K562 (cell line): Measurements from ENCODE around the gene PPP1R14C. TPM values are rescaled to one million over a fixed set of nuclear protein-coding genes. Genes with fewer than 3 reads are reported as not detected.
A peak's percentile ranks its signal among the peaks of the same experiment; 100 is the strongest.

Source experiments
- ATAC-seq: fragments of 200-7000 bp; cut with Tn5 transposase; 3 replicates; pipeline ENCODE4 v1.9.1; 2020; ENCODE audit warnings: moderate library complexity
- BruUV-seq: library from RNA; stranded (reverse); fragments of 400-500 nt; replicated peaks from 2 replicates; lab custom pipeline; 2021; lab: Mats Ljungman, UMichigan
- CTCF ChIA-PET: fragments of 300-600 bp; formaldehyde crosslinking; extraction: SDS; loops from one replicate; lab custom pipeline; 2021; ENCODE audit warnings: low intra/inter-chr PET ratio; lab: Yijun Ruan, JAX
- POLR2A ChIA-PET: fragments of 300-600, 350-650 bp; sonication (Branson Sonifier 250); formaldehyde crosslinking; extraction: SDS; loops from one replicate; lab custom pipeline; 2021; ENCODE audit warnings: antibody characterized with exemption, inconsistent platforms; lab: Yijun Ruan, JAX
- DNase-seq, 4 experiments: peaks; one replicate each; pipeline versions ENCODE4 v3.0.0 to v3.0.0-alpha.2; 2011 to 2018; ENCODE audit warnings: low spot score in 3 of 4, mixed read lengths in 3 of 4; ENCODE audit errors: extremely low read depth in 1 of 4
- FAIRE-seq: peaks from 2 replicates; lab custom pipeline; 2011; peaks lifted over from hg19 to GRCh38; lab: Jason Lieb, UNC
- H2AFZ ChIP-seq: 2 replicates; pipeline ENCODE4 v1.6.0; 2011; ENCODE audit warnings: low read depth, low read length, control low read depth, inconsistent platforms
- H3K27ac ChIP-seq: fragments of 200-600 bp; 3 replicates; pipeline ENCODE4 v1.8.0; 2011; ENCODE audit warnings: low read depth, mild to moderate bottlenecking, control low read depth, inconsistent platforms, low read length, moderate library complexity, mixed read lengths; ENCODE audit errors: extremely low read depth
- H3K27me3 ChIP-seq, 2 experiments: fragments of 300-600 bp in 1 of 2; 2 replicates in 1 of 2; 3 replicates in 1 of 2; pipeline versions ENCODE4 v1.6.0 to v1.8.0; 2011; ENCODE audit warnings: inconsistent platforms in 2 of 2, low read length in 2 of 2, mild to moderate bottlenecking in 1 of 2, mixed read lengths in 1 of 2, moderate library complexity in 1 of 2; ENCODE audit not compliant: control insufficient read depth in 2 of 2, insufficient read depth in 2 of 2
- H3K36me3 ChIP-seq: fragments of 300-600 bp; 3 replicates; pipeline ENCODE4 v1.8.0; 2011; ENCODE audit warnings: mild to moderate bottlenecking, low read length, inconsistent platforms; ENCODE audit not compliant: control insufficient read depth, insufficient read depth
- H3K4me1 ChIP-seq, 2 experiments: fragments of 200-600 bp in 1 of 2; replicated peaks in 1 of 2; 2 replicates in 1 of 2; 3 replicates in 1 of 2; pipeline versions ENCODE4 v1.5.1 to v1.8.0; 2011; ENCODE audit warnings: inconsistent platforms in 2 of 2, low read length in 2 of 2, mild to moderate bottlenecking in 1 of 2, mixed read lengths in 1 of 2, moderate library complexity in 1 of 2; ENCODE audit not compliant: control insufficient read depth in 2 of 2, insufficient read depth in 2 of 2
- H3K4me2 ChIP-seq: 2 replicates; pipeline ENCODE4 v1.6.1; 2011; ENCODE audit warnings: low read length, control low read depth, inconsistent platforms, mixed read lengths; ENCODE audit not compliant: insufficient read depth
- H3K4me3 ChIP-seq: fragments of 200-600 bp; sonication (generic), shearing (Covaris generic); 2 replicates; pipeline ENCODE4 v1.5.1; 2016; ENCODE audit warnings: control low read depth, inconsistent platforms
- H3K79me2 ChIP-seq: fragments of 200-600 bp; 3 replicates; pipeline ENCODE4 v1.8.0; 2011; ENCODE audit warnings: low read length, inconsistent platforms; ENCODE audit not compliant: control insufficient read depth, insufficient read depth
- H3K9ac ChIP-seq, 2 experiments: 2 replicates each; pipeline versions ENCODE4 v1.6.0 to v1.6.1; 2011; ENCODE audit warnings: low read depth in 2 of 2, low read length in 2 of 2, control low read depth in 1 of 2, inconsistent platforms in 1 of 2, mild to moderate bottlenecking in 1 of 2, mixed read lengths in 1 of 2; ENCODE audit not compliant: insufficient read depth in 1 of 2
- H3K9me1 ChIP-seq: one replicate; pipeline ENCODE4 v1.6.0; 2011; ENCODE audit warnings: inconsistent platforms, mild to moderate bottlenecking, low read length, moderate library complexity; ENCODE audit not compliant: control insufficient read depth, insufficient read depth
- H3K9me3 ChIP-seq: replicated peaks from 2 replicates; pipeline ENCODE4 v1.5.1; 2011; ENCODE audit warnings: low read depth, low read length, inconsistent platforms; ENCODE audit not compliant: control insufficient read depth, insufficient read depth
- H4K20me1 ChIP-seq: replicated peaks from 2 replicates; pipeline ENCODE4 v1.6.1; 2011; ENCODE audit warnings: low read length, inconsistent platforms, mixed read lengths; ENCODE audit not compliant: control insufficient read depth, insufficient read depth
- CC2D1A ChIP-seq: fragments of 450-650 bp; IDR thresholded peaks from 2 replicates; pipeline ENCODE4 v1.6.1; 2017; ENCODE audit warnings: mild to moderate bottlenecking
- CCAR2 ChIP-seq: fragments of 200-400 bp; formaldehyde crosslinking; IDR thresholded peaks from 2 replicates; pipeline ENCODE4 v1.6.1; 2017; ENCODE audit warnings: mild to moderate bottlenecking, low read depth, low read length
- CTBP1 ChIP-seq: fragments of 450-650 bp; IDR thresholded peaks from 2 replicates; pipeline ENCODE4 v1.6.1; 2016; ENCODE audit warnings: borderline replicate concordance
- ETV1 ChIP-seq: fragments of 450-650 bp; conservative IDR thresholded peaks from 2 replicates; pipeline ENCODE4 v1.6.1; 2016; ENCODE audit warnings: missing genetic modification characterization, control low read depth, low read depth, missing compliant biosample characterization
- FOSL1 ChIP-seq: fragments of 200-800 bp; sonication (Bioruptor generic); conservative IDR thresholded peaks from 2 replicates; pipeline ENCODE4 v1.6.1; 2016; ENCODE audit warnings: missing genetic modification characterization, missing compliant biosample characterization
- JUND ChIP-seq, 2 experiments: IDR thresholded peaks; 2 replicates in 1 of 2; 3 replicates in 1 of 2; pipeline ENCODE4 v1.6.1; 2011; ENCODE audit warnings: borderline replicate concordance in 2 of 2, low read depth in 2 of 2, low read length in 2 of 2, improper control_type of control experiment in 1 of 2, missing biosample characterization in 1 of 2, missing genetic modification characterization in 1 of 2, missing genetic modification reagents in 1 of 2
- KDM5B ChIP-seq: fragments of 200-600 bp; sonication (generic); IDR thresholded peaks from 2 replicates; pipeline ENCODE4 v1.6.1; 2012; ENCODE audit warnings: low read depth, mild to moderate bottlenecking, moderate library complexity, low read length, control low read depth, inconsistent platforms; ENCODE audit not compliant: insufficient replicate concordance
- KLF6 ChIP-seq: fragments of 250-450 bp; sonication (Bioruptor Pico); IDR thresholded peaks from 2 replicates; pipeline ENCODE4 v1.4.0; 2020; ENCODE audit warnings: mild to moderate bottlenecking, moderate library complexity, borderline replicate concordance
- MEF2A ChIP-seq: IDR thresholded peaks from 2 replicates; pipeline ENCODE4 v1.6.1; 2011; ENCODE audit warnings: low read depth, mild to moderate bottlenecking, low read length, moderate library complexity; ENCODE audit not compliant: control insufficient read depth
- POLR3A ChIP-seq: IDR thresholded peaks from 2 replicates; pipeline ENCODE4 v1.6.1; 2011; ENCODE audit warnings: borderline replicate concordance, mild to moderate bottlenecking, moderate library complexity; ENCODE audit not compliant: insufficient read length, insufficient read depth; ENCODE audit errors: extremely low read depth
- RAD21 ChIP-seq, 2 experiments: fragments of 250-450 bp in 1 of 2; fragments of 450-650 bp in 1 of 2; sonication (Bioruptor Pico) in 1 of 2; formaldehyde crosslinking in 1 of 2; IDR thresholded peaks in 1 of 2; conservative IDR thresholded peaks in 1 of 2; 2 replicates each; pipeline versions ENCODE4 v1.4.0 to v1.8.0; 2020 to 2022; ENCODE audit warnings: mild to moderate bottlenecking in 2 of 2, moderate library complexity in 1 of 2
- RHOXF2B ChIP-seq: fragments of 250-450 bp; sonication (Bioruptor Pico); conservative IDR thresholded peaks from 2 replicates; pipeline ENCODE4 v1.5.1; 2021
- SMARCA5 ChIP-seq: fragments of 450-650 bp; IDR thresholded peaks from 2 replicates; pipeline ENCODE4 v1.6.1; 2016
- ZNF274 ChIP-seq: IDR thresholded peaks from 2 replicates; pipeline ENCODE4 v1.6.1; 2011; ENCODE audit warnings: low read depth, mild to moderate bottlenecking, low read length, moderate library complexity, borderline replicate concordance
- ZNF354B ChIP-seq: fragments of 250-450 bp; sonication (Bioruptor Pico); IDR thresholded peaks from 2 replicates; pipeline ENCODE4 v1.4.0; 2020
- ZNF583 ChIP-seq: fragments of 250-450 bp; sonication (Bioruptor Pico); IDR thresholded peaks from 2 replicates; pipeline ENCODE4 v1.4.0; 2020
- ZNF766 ChIP-seq: fragments of 200-800 bp; sonication (Bioruptor generic); conservative IDR thresholded peaks from 2 replicates; pipeline ENCODE4 v1.6.1; 2016; ENCODE audit warnings: missing genetic modification characterization, missing compliant biosample characterization
- WGBS: fragments of 100-300 bp; shearing (Covaris generic); methylation state at CpG from one replicate; pipeline ENCODE4 v1.1.6; 2016; ENCODE audit warnings: low coverage, mixed read lengths; ENCODE audit not compliant: insufficient coverage; ENCODE audit errors: missing lambda C conversion rate; 5-methylcytosine and 5-hydroxymethylcytosine counted together
- in situ Hi-C: fragments of 300-500 bp; cut with MboI; formaldehyde crosslinking; loops from 4 replicates; pipeline ENCODE4 v1.15.0; 2018; ENCODE audit warnings: inconsistent platforms, mixed read lengths
- intact Hi-C: fragments of 100-400 bp; cut with micrococcal nuclease; formaldehyde crosslinking; loops from 2 replicates; pipeline ENCODE4 v1.14.2; 2022
- polyA plus RNA-seq, 8 experiments: library from polyadenylated mRNA; depleted of rRNA in 4 of 8; stranded (reverse) in 5 of 8; unstranded in 3 of 8; fragments of >200 nt; fragmentation: Nextera tagmentation in 2 of 8; fragmentation: Illumina TruSeq in 1 of 8; extraction: Ambion mirVana in 2 of 8; extraction: Trizol in 1 of 8; gene quantifications; 2 replicates each; pipeline versions ENCODE4 v1.2.1 to v1.2.3, GENCODE V29; 2011 to 2014; ENCODE audit warnings: inconsistent platforms in 1 of 8, missing spikeins in 1 of 8
- total RNA-seq, 7 experiments: library from RNA; depleted of rRNA in 6 of 7; stranded (reverse); fragments of >200 nt in 6 of 7; fragmentation: Illumina TruSeq in 2 of 7; extraction: Trizol in 2 of 7; gene quantifications; 2 replicates each; pipeline versions ENCODE4 v1.2.1 to v1.2.3, GENCODE V29; 2011 to 2021; ENCODE audit warnings: low replicate concordance in 1 of 7
- TF ChIP-seq, protein P1 (sequence below): fragments of 200-800 bp; sonication (Bioruptor generic); IDR thresholded peaks from 2 replicates; pipeline ENCODE4 v1.6.1; 2017; ENCODE audit warnings: missing genetic modification characterization, missing compliant biosample characterization
- TF ChIP-seq, protein P2 (sequence below): sonication (generic); formaldehyde crosslinking; IDR thresholded peaks from 2 replicates; pipeline ENCODE4 v1.8.1; 2023; ENCODE audit warnings: mild to moderate bottlenecking, missing genetic modification reagents

PPP1R14C gene
- total and polyA plus RNA-seq, 9 of the 15 experiments (the other 6 are each of a cell fraction or from before 2014, with no cell fraction given) = 4.5 to 16.6 (median 11.9) TPM

DNA sequence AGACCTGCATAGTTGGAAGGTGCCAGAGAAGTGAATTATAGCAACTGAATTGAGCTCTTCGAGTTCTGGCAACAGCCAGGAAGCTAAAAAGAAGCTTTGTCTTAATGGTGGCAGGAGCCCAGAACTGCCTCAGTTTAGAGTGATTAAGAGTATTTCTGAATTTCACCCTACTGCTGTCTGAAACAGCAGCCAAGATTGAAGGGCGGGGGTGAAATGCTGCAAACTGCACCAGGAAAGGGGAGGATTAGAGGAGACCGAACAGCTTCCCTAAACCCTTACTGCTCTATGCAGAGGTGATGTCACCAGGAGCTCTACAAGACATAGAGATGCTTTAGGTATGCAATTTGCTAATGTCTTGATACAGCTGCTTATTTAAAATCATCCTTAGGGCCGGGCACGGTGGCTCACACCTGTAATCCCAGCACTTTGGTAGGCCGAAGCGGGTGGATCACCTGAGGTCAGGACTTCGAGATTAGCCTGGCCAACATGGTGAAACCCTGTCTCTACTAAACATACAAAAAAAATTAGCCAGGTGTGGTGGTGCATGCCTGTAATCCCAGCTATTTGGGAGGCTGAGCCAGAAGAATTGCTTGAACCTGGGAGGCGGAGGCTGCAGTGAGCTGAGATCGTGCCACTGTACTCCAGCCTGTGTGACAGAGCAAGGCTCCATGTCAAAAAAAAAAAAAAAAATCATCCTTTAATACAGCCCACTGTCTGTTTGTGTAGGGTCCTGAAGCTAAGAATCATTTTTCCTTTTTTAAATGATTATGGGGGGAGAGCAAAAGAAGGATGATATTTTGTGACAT lies 134.3 kb downstream of the PPP1R14C start:
- no peaks in the 10 kb centered on the region for H3K9me1 ChIP-seq
- no peaks in the 10 kb centered on the region for H4K20me1 ChIP-seq
- CTCF ChIA-PET = interaction anchor here (0.7 kb wide), 1 partner anchor 194 kb away, joined by 4 read pairs; no protein-coding TSS in a partner anchor
- in situ Hi-C loops = no loop called here
- no peaks in the 10 kb centered on the region for H3K27me3 ChIP-seq
- no peaks in the 10 kb centered on the region for H3K9me3 ChIP-seq
- ATAC-seq = peak; percentile 35
- H3K36me3 ChIP-seq = no peaks in the 10 kb centered on the region
- DNase-seq = peak in 2 of 4 experiments; percentile 49 to 59
- peak overlapping the region; percentile 56 for H3K4me2 ChIP-seq
- POLR2A ChIA-PET = interaction anchor here (0.9 to 1.9 kb wide), 8 partner anchors 10 to 137 kb away, joined by 3 to 6 read pairs (median 4); no protein-coding TSS in a partner anchor
- peaks cover 58 to 69% of the 10 kb centered on the region in 2 experiments for H3K4me1 ChIP-seq
- peak overlapping the region; percentile 15 to 28; a peak in 3 of 4 replicates for H3K9ac ChIP-seq
- H3K27ac ChIP-seq = peak overlapping the region; percentile 63
- 67% methylated on average over 10 of the region's 10 CpGs for WGBS
- intact Hi-C loops = loop anchor here (10.0 kb wide), 1 partner anchor 342 kb away; no protein-coding TSS in a partner anchor
- no TSS peak for BruUV-seq
- H3K79me2 ChIP-seq = no peaks in the 10 kb centered on the region
- H2AFZ ChIP-seq = peak overlapping the region; percentile 81
- FAIRE-seq = no peak
- no peak overlapping the region for H3K4me3 ChIP-seq
- no peak for TF ChIP-seq FOSL1 (tag)
- no peak for TF ChIP-seq ZNF274
- TF ChIP-seq RHOXF2B = no peak
- TF ChIP-seq KDM5B = peak; percentile 4
- TF ChIP-seq, protein P1, sequence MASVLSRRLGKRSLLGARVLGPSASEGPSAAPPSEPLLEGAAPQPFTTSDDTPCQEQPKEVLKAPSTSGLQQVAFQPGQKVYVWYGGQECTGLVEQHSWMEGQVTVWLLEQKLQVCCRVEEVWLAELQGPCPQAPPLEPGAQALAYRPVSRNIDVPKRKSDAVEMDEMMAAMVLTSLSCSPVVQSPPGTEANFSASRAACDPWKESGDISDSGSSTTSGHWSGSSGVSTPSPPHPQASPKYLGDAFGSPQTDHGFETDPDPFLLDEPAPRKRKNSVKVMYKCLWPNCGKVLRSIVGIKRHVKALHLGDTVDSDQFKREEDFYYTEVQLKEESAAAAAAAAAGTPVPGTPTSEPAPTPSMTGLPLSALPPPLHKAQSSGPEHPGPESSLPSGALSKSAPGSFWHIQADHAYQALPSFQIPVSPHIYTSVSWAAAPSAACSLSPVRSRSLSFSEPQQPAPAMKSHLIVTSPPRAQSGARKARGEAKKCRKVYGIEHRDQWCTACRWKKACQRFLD (CRISPR knock-in tag) = 0 out of 2 replicates have a peak, but pooled peaks have one; percentile 53
- no peak for TF ChIP-seq RAD21 (CRISPR knock-in tag; conservative IDR thresholded peaks at IDR 0.05 in 1 of 2, IDR thresholded peaks at IDR 0.05 in 1 of 2)
- no peak for TF ChIP-seq ETV1
- TF ChIP-seq ZNF766 = peak; percentile 59
- peak; percentile 27; the same call in 1 of the 2 replicates for TF ChIP-seq JUND (IDR thresholded peaks at IDR 0.05; ENCODE audit: borderline replicate concordance, low read depth, low read length)
- TF ChIP-seq JUND (tag; IDR thresholded peaks at IDR 0.05; ENCODE audit: borderline replicate concordance, low read depth, low read length) = peak; percentile 69; the same call in 1 of the 3 replicates
- TF ChIP-seq CTBP1 = peak; percentile 32; the same call in 1 of the 2 replicates
- peak; percentile 65; the same call in 1 of the 2 replicates for TF ChIP-seq ZNF583 (CRISPR knock-in tag)
- TF ChIP-seq, protein P2, sequence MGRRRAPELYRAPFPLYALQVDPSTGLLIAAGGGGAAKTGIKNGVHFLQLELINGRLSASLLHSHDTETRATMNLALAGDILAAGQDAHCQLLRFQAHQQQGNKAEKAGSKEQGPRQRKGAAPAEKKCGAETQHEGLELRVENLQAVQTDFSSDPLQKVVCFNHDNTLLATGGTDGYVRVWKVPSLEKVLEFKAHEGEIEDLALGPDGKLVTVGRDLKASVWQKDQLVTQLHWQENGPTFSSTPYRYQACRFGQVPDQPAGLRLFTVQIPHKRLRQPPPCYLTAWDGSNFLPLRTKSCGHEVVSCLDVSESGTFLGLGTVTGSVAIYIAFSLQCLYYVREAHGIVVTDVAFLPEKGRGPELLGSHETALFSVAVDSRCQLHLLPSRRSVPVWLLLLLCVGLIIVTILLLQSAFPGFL (CRISPR knock-in tag) = no peak
- no peak for TF ChIP-seq MEF2A
- TF ChIP-seq KLF6 (CRISPR knock-in tag) = 0 out of 2 replicates have a peak, but pooled peaks have one; percentile 44
- TF ChIP-seq CC2D1A = no peak
- no peak for TF ChIP-seq CCAR2
- peak; percentile 55; the same call in 1 of the 2 replicates for TF ChIP-seq SMARCA5
- no peak for TF ChIP-seq ZNF354B
- no peak for TF ChIP-seq POLR3A
